Ovary (tissue), 3 donors: ENCODE data around the gene PBLD.

Experiments used
- EP300 ChIP-seq: sonication (generic); formaldehyde crosslinking; IDR thresholded peaks from one replicate; pipeline ENCODE4 v1.6.1; 2017; ENCODE audit warnings: antibody characterized with exemption
- TF ChIP-seq, protein P1 (sequence below), 3 donors: fragments of 450-650 bp in 2 of 3; fragments of 200-600 bp in 1 of 3; IDR thresholded peaks; one replicate each; pipeline versions ENCODE4 v1.5.1 to v1.8.0; 2016 to 2022; ENCODE audit warnings: antibody characterized with exemption in 3 of 3, mild to moderate bottlenecking in 1 of 3
- donor health status: DM: no; HTN: no; CAD: no.

GRCh38 chr10:68276224-68276623 lies 56.5 kb downstream of the PBLD start:
- TF ChIP-seq, protein P1, sequence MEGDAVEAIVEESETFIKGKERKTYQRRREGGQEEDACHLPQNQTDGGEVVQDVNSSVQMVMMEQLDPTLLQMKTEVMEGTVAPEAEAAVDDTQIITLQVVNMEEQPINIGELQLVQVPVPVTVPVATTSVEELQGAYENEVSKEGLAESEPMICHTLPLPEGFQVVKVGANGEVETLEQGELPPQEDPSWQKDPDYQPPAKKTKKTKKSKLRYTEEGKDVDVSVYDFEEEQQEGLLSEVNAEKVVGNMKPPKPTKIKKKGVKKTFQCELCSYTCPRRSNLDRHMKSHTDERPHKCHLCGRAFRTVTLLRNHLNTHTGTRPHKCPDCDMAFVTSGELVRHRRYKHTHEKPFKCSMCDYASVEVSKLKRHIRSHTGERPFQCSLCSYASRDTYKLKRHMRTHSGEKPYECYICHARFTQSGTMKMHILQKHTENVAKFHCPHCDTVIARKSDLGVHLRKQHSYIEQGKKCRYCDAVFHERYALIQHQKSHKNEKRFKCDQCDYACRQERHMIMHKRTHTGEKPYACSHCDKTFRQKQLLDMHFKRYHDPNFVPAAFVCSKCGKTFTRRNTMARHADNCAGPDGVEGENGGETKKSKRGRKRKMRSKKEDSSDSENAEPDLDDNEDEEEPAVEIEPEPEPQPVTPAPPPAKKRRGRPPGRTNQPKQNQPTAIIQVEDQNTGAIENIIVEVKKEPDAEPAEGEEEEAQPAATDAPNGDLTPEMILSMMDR (IDR thresholded peaks at IDR 0.05): no peak
- TF ChIP-seq EP300: no peak
